ENCODE results near the gene CDH23.

CDH23 gene

DNA sequence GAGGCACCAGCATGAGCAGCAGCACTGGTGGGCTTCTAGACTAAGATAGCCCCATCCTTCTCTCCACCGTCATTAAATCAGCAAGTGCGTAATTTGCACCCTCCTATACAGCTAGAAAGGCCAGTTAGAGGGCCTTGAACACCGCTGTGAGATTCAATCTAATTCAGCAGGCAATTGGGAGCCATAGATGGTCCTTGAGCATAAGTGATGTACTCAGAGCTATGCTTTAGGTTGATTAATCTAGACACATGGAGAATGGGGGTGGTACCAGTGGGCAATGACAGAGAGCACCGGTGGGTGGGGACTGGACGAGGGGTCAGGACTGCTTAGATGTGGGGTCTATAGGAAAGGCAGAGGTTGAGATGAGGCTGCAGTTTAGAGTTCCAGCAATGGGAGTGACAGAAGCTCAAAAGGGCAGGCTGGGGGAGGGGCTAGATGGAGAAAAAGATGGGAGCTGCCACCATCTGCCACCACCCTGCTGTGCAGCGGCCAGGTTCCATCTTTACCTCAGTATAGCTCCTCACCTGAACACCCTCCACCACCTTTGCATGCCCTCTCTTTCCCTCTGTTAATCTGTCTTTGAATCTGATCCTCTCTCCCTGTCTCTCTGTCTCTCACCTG is 235.6 kb downstream of the CDH23 start:
- Histone ChIP-seq H3K27ac (ENCODE audit: low read depth, low read length) (no peak overlapping the region), H4K20me1 (ENCODE audit: control insufficient read depth, insufficient read depth, low read depth, low read length) (no peaks in the 10 kb centered on the region), H3K27me3 (ENCODE audit: control insufficient read depth, low read length) (peaks cover 2% of the 10 kb centered on the region; the same call in 1 of the 2 replicates), H3K9me3 (ENCODE audit: control insufficient read depth, insufficient read depth, low read length) (no peaks in the 10 kb centered on the region), H3K4me3 (ENCODE audit: low read length) (no peak overlapping the region), H3K36me3 (ENCODE audit: control insufficient read depth, low read length) (no peaks in the 10 kb centered on the region), H3K9me2 (replicated peaks; ENCODE audit: control insufficient read depth, low read length) (no peaks in the 10 kb centered on the region), H3F3A (ENCODE audit: control insufficient read depth, insufficient read depth) (no peaks in the 10 kb centered on the region), H3K79me2 (ENCODE audit: control insufficient read depth, low read length) (no peaks in the 10 kb centered on the region), H3K4me2 (ENCODE audit: low read length) (no peak overlapping the region), H3K4me1 (ENCODE audit: control insufficient read depth, low read length) (no peaks in the 10 kb centered on the region)
- TF ChIP-seq, protein P1, sequence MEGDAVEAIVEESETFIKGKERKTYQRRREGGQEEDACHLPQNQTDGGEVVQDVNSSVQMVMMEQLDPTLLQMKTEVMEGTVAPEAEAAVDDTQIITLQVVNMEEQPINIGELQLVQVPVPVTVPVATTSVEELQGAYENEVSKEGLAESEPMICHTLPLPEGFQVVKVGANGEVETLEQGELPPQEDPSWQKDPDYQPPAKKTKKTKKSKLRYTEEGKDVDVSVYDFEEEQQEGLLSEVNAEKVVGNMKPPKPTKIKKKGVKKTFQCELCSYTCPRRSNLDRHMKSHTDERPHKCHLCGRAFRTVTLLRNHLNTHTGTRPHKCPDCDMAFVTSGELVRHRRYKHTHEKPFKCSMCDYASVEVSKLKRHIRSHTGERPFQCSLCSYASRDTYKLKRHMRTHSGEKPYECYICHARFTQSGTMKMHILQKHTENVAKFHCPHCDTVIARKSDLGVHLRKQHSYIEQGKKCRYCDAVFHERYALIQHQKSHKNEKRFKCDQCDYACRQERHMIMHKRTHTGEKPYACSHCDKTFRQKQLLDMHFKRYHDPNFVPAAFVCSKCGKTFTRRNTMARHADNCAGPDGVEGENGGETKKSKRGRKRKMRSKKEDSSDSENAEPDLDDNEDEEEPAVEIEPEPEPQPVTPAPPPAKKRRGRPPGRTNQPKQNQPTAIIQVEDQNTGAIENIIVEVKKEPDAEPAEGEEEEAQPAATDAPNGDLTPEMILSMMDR (IDR thresholded peaks at IDR 0.05; ENCODE audit: low read depth, low read length, poor library complexity, severe bottlenecking), result no peak
- no peak for TF ChIP-seq EZH2phosphoT487 (IDR thresholded peaks at IDR 0.05; ENCODE audit: borderline replicate concordance, low read length)

DNA sequence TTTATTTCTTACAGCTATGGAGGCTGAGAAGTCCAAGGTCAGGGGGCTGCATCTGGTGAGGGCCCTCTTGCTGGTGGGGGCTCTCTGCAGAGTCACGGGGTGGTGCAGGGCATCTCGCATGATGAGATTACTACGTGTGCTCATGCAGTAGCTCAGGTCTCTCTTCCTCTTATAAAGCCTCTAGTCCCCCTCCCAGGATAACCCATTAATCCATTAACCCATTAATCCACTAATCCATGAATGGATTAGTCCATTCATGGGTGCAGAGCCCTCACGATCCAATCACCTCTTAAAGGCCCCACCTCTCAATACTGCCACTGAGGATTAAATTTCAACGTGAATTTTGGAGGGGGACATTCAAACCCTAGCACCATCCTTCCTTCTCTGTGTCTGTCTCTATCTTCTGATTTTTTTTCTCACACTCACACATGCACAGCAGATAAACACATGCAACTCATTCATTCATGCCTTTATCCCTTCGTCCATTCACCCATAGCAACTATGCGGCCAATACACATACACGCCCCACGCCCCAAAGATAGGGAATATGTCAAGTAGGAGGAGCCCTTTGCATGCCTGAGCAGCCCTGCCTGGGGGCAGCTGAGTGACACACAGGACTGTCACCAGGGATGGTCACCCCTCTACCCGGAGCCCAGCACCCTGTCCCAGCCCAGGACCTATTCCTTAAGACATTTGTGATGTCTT is 236.3 kb downstream of the CDH23 start:
- Histone ChIP-seq H3K27ac (ENCODE audit: low read depth, low read length) (no peak overlapping the region), H3K9me3 (ENCODE audit: control insufficient read depth, insufficient read depth, low read length) (no peaks in the 10 kb centered on the region), H3K36me3 (ENCODE audit: control insufficient read depth, low read length) (no peaks in the 10 kb centered on the region), H3K4me3 (ENCODE audit: low read length) (no peak overlapping the region), H3K4me2 (ENCODE audit: low read length) (no peak overlapping the region), H3K27me3 (ENCODE audit: control insufficient read depth, low read length) (peaks cover 2% of the 10 kb centered on the region), H4K20me1 (ENCODE audit: control insufficient read depth, insufficient read depth, low read depth, low read length) (no peaks in the 10 kb centered on the region), H3F3A (ENCODE audit: control insufficient read depth, insufficient read depth) (no peaks in the 10 kb centered on the region), H3K79me2 (ENCODE audit: control insufficient read depth, low read length) (no peaks in the 10 kb centered on the region), H3K9me2 (replicated peaks; ENCODE audit: control insufficient read depth, low read length) (no peaks in the 10 kb centered on the region), H3K4me1 (ENCODE audit: control insufficient read depth, low read length) (peaks cover 6% of the 10 kb centered on the region)
- TF ChIP-seq, protein P1 (IDR thresholded peaks at IDR 0.05; ENCODE audit: low read depth, low read length, poor library complexity, severe bottlenecking), result no peak
- TF ChIP-seq EZH2phosphoT487 (IDR thresholded peaks at IDR 0.05; ENCODE audit: borderline replicate concordance, low read length), result no peak

DNA sequence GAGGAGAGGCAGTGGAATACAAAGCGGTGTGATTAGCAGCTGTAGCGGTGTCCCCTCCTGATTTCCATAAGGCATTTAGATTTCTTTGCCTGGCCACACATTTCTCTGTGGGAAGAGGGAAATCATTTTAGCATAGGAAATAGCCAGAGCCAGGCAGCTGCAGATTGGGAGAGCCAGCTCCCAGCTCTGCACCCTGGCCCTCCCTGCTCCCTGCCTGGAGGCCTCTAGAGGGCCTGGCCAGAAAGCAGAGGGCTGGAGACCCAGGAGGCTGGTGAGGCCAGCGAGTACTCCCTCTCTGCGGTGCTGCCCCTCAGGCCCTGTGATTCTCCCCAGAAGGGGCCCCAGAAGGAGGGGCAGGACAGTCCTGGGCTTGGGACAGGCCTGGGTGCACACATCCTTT is 237.2 kb downstream of the CDH23 start:
- peaks cover 14% of the 10 kb centered on the region for H3K4me1 ChIP-seq (ENCODE audit: control insufficient read depth, low read length)
- H3K79me2 ChIP-seq (ENCODE audit: control insufficient read depth, low read length), result no peaks in the 10 kb centered on the region
- no peaks in the 10 kb centered on the region for H4K20me1 ChIP-seq (ENCODE audit: control insufficient read depth, insufficient read depth, low read depth, low read length)
- H3K9me3 ChIP-seq (ENCODE audit: control insufficient read depth, insufficient read depth, low read length), result no peaks in the 10 kb centered on the region
- no peak overlapping the region for H3K4me3 ChIP-seq (ENCODE audit: low read length)
- H3K27me3 ChIP-seq (ENCODE audit: control insufficient read depth, low read length), result peaks cover 2% of the 10 kb centered on the region
- H3K9me2 ChIP-seq (replicated peaks; ENCODE audit: control insufficient read depth, low read length), result no peaks in the 10 kb centered on the region
- no peak overlapping the region for H3K27ac ChIP-seq (ENCODE audit: low read depth, low read length)
- no peak overlapping the region for H3K4me2 ChIP-seq (ENCODE audit: low read length)
- H3K36me3 ChIP-seq (ENCODE audit: control insufficient read depth, low read length), result no peaks in the 10 kb centered on the region
- TF ChIP-seq, protein P1 (IDR thresholded peaks at IDR 0.05; ENCODE audit: low read depth, low read length, poor library complexity, severe bottlenecking), result no peak
- no peak for TF ChIP-seq EZH2phosphoT487 (IDR thresholded peaks at IDR 0.05; ENCODE audit: borderline replicate concordance, low read length)
- no peaks in the 10 kb centered on the region for H3F3A ChIP-seq (ENCODE audit: control insufficient read depth, insufficient read depth)
